ENCODE results near the gene PAEP.

Gene PAEP

GRCh38 chr9:135583688-135584011 lies 22.1 kb downstream of the PAEP start:
- TF ChIP-seq REST (IDR thresholded peaks at IDR 0.05; ENCODE audit: insufficient read depth in 1 of 2, low read depth in 2 of 2, low read length in 2 of 2): no peak
- no peak for TF ChIP-seq TAF1 (IDR thresholded peaks at IDR 0.05; ENCODE audit: borderline replicate concordance, insufficient read depth, low read length)
- no peak for TF ChIP-seq SIN3A (IDR thresholded peaks at IDR 0.05; ENCODE audit: borderline replicate concordance, insufficient read depth, low read length)
- no peak for TF ChIP-seq POLR2AphosphoS5 (IDR thresholded peaks at IDR 0.05; ENCODE audit: low read depth, low read length)
- no peak for TF ChIP-seq FOXP2 (optimal IDR thresholded peaks at IDR 0.05; ENCODE audit: borderline replicate concordance, extremely low read depth, extremely low read length, insufficient read depth)

DNA sequence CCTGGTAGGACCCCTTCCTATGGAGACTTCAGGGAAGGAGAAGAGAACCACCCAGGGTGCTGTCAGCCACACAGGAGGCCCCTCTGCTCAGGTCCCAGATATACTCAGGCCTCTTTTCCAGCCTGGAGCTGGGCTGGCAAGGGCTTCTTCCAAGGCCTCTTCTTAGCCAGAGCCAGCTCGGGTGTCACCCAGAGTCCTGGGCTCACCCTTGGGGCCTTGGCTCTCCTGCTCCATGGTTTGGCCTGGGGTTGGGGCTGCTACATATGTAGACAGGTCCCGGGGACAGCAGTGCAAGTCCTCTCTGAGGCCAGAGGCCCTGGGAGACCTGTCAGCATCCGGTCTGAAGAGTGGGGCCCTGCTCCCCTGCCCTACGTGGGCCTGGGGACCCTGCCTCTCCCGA lies 22.8 kb downstream of the PAEP start:
- TF ChIP-seq REST (IDR thresholded peaks at IDR 0.05; ENCODE audit: insufficient read depth in 1 of 2, low read depth in 2 of 2, low read length in 2 of 2): no peak
- no peak for TF ChIP-seq POLR2AphosphoS5 (IDR thresholded peaks at IDR 0.05; ENCODE audit: low read depth, low read length)
- no peak for TF ChIP-seq FOXP2 (optimal IDR thresholded peaks at IDR 0.05; ENCODE audit: borderline replicate concordance, extremely low read depth, extremely low read length, insufficient read depth)
- TF ChIP-seq TAF1 (IDR thresholded peaks at IDR 0.05; ENCODE audit: borderline replicate concordance, insufficient read depth, low read length): no peak
- no peak for TF ChIP-seq SIN3A (IDR thresholded peaks at IDR 0.05; ENCODE audit: borderline replicate concordance, insufficient read depth, low read length)

DNA sequence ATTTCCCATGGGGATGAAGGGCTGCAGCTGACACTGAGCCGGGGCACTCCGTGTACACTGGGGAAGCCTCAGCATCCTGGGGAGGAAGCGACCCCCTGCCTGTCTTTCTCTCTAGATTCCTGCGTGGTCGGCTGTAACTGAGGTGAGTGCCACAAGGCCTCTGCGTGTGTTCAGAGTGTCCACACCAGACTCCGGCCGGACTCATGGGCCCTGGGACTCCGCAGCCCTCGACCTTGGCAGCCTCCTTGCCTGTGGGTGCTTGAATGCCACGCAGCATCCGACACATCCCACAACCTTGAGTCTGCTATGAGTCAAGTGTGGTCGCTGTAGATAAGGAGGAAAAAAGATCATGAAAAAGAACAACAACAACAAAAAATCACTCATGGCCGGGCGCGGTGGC lies 23.4 kb downstream of the PAEP start:
- TF ChIP-seq POLR2AphosphoS5 (IDR thresholded peaks at IDR 0.05; ENCODE audit: low read depth, low read length) (no peak), TAF1 (IDR thresholded peaks at IDR 0.05; ENCODE audit: borderline replicate concordance, insufficient read depth, low read length) (no peak), FOXP2 (optimal IDR thresholded peaks at IDR 0.05; ENCODE audit: borderline replicate concordance, extremely low read depth, extremely low read length, insufficient read depth) (no peak), SIN3A (IDR thresholded peaks at IDR 0.05; ENCODE audit: borderline replicate concordance, insufficient read depth, low read length) (no peak), REST (IDR thresholded peaks at IDR 0.05; ENCODE audit: insufficient read depth in 1 of 2, low read depth in 2 of 2, low read length in 2 of 2) (no peak)

- no peak for TF ChIP-seq REST (IDR thresholded peaks at IDR 0.05; ENCODE audit: insufficient read depth in 1 of 2, low read depth in 2 of 2, low read length in 2 of 2)
- no peak for TF ChIP-seq SIN3A (IDR thresholded peaks at IDR 0.05; ENCODE audit: borderline replicate concordance, insufficient read depth, low read length)
- TF ChIP-seq POLR2AphosphoS5 (IDR thresholded peaks at IDR 0.05; ENCODE audit: low read depth, low read length): no peak
- TF ChIP-seq FOXP2 (optimal IDR thresholded peaks at IDR 0.05; ENCODE audit: borderline replicate concordance, extremely low read depth, extremely low read length, insufficient read depth): no peak
- no peak for TF ChIP-seq TAF1 (IDR thresholded peaks at IDR 0.05; ENCODE audit: borderline replicate concordance, insufficient read depth, low read length)
Observed at GRCh38 chr9:135586601-135587109, 25.1 kb downstream of the PAEP start.

DNA sequence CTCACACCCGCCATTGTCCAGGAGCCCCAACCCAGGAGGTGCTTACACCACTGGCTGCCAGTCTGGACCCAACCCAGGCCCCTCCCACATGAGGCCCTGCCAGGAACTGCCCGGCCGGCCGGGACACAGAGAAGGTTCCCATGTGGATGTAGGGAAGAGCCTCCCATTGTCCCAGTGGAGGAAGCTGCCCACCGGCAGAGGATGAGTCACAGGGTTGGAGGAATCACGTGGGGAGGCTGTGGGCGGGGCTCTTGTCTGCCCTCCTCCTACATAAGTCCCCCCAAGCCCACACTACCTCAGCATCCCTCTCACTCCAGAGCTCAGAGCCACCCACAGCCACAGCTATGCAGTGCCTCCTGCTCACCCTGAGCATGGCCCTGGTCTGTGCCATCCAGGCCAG lies 26.1 kb downstream of the PAEP start:
- TF ChIP-seq TAF1 (IDR thresholded peaks at IDR 0.05; ENCODE audit: borderline replicate concordance, insufficient read depth, low read length) (no peak), REST (IDR thresholded peaks at IDR 0.05; ENCODE audit: insufficient read depth in 1 of 2, low read depth in 2 of 2, low read length in 2 of 2) (no peak), POLR2AphosphoS5 (IDR thresholded peaks at IDR 0.05; ENCODE audit: low read depth, low read length) (no peak)
